K562 (cell line): Measurements from ENCODE around the gene PLAGL1. TPM values are rescaled to one million over a fixed set of nuclear protein-coding genes. Genes with fewer than 3 reads are reported as not detected.

Experiments
- ATAC-seq: fragments of 200-7000 bp; cut with Tn5 transposase; 3 replicates; pipeline ENCODE4 v1.9.1; 2020; ENCODE audit warnings: moderate library complexity
- BruUV-seq: library from RNA; stranded (reverse); fragments of 400-500 nt; replicated peaks from 2 replicates; lab custom pipeline; 2021; lab: Mats Ljungman, UMichigan
- CTCF ChIA-PET: fragments of 300-600 bp; formaldehyde crosslinking; extraction: SDS; loops from one replicate; lab custom pipeline; 2021; ENCODE audit warnings: low intra/inter-chr PET ratio; lab: Yijun Ruan, JAX
- POLR2A ChIA-PET: fragments of 300-600, 350-650 bp; sonication (Branson Sonifier 250); formaldehyde crosslinking; extraction: SDS; loops from one replicate; lab custom pipeline; 2021; ENCODE audit warnings: antibody characterized with exemption, inconsistent platforms; lab: Yijun Ruan, JAX
- DNase-seq, 4 experiments: peaks; one replicate each; pipeline versions ENCODE4 v3.0.0 to v3.0.0-alpha.2; 2011 to 2018; ENCODE audit warnings: low spot score in 3 of 4, mixed read lengths in 3 of 4; ENCODE audit errors: extremely low read depth in 1 of 4
- FAIRE-seq: peaks from 2 replicates; lab custom pipeline; 2011; peaks lifted over from hg19 to GRCh38; lab: Jason Lieb, UNC
- H2AFZ ChIP-seq: 2 replicates; pipeline ENCODE4 v1.6.0; 2011; ENCODE audit warnings: low read depth, low read length, control low read depth, inconsistent platforms
- H3K27ac ChIP-seq: fragments of 200-600 bp; 3 replicates; pipeline ENCODE4 v1.8.0; 2011; ENCODE audit warnings: low read depth, mild to moderate bottlenecking, control low read depth, inconsistent platforms, low read length, moderate library complexity, mixed read lengths; ENCODE audit errors: extremely low read depth
- H3K27me3 ChIP-seq, 2 experiments: fragments of 300-600 bp in 1 of 2; 2 replicates in 1 of 2; 3 replicates in 1 of 2; pipeline versions ENCODE4 v1.6.0 to v1.8.0; 2011; ENCODE audit warnings: inconsistent platforms in 2 of 2, low read length in 2 of 2, mild to moderate bottlenecking in 1 of 2, mixed read lengths in 1 of 2, moderate library complexity in 1 of 2; ENCODE audit not compliant: control insufficient read depth in 2 of 2, insufficient read depth in 2 of 2
- H3K36me3 ChIP-seq: fragments of 300-600 bp; 3 replicates; pipeline ENCODE4 v1.8.0; 2011; ENCODE audit warnings: mild to moderate bottlenecking, low read length, inconsistent platforms; ENCODE audit not compliant: control insufficient read depth, insufficient read depth
- H3K4me1 ChIP-seq, 2 experiments: fragments of 200-600 bp in 1 of 2; replicated peaks in 1 of 2; 2 replicates in 1 of 2; 3 replicates in 1 of 2; pipeline versions ENCODE4 v1.5.1 to v1.8.0; 2011; ENCODE audit warnings: inconsistent platforms in 2 of 2, low read length in 2 of 2, mild to moderate bottlenecking in 1 of 2, mixed read lengths in 1 of 2, moderate library complexity in 1 of 2; ENCODE audit not compliant: control insufficient read depth in 2 of 2, insufficient read depth in 2 of 2
- H3K4me2 ChIP-seq: 2 replicates; pipeline ENCODE4 v1.6.1; 2011; ENCODE audit warnings: low read length, control low read depth, inconsistent platforms, mixed read lengths; ENCODE audit not compliant: insufficient read depth
- H3K4me3 ChIP-seq: fragments of 200-600 bp; sonication (generic), shearing (Covaris generic); 2 replicates; pipeline ENCODE4 v1.5.1; 2016; ENCODE audit warnings: control low read depth, inconsistent platforms
- H3K79me2 ChIP-seq: fragments of 200-600 bp; 3 replicates; pipeline ENCODE4 v1.8.0; 2011; ENCODE audit warnings: low read length, inconsistent platforms; ENCODE audit not compliant: control insufficient read depth, insufficient read depth
- H3K9ac ChIP-seq, 2 experiments: 2 replicates each; pipeline versions ENCODE4 v1.6.0 to v1.6.1; 2011; ENCODE audit warnings: low read depth in 2 of 2, low read length in 2 of 2, control low read depth in 1 of 2, inconsistent platforms in 1 of 2, mild to moderate bottlenecking in 1 of 2, mixed read lengths in 1 of 2; ENCODE audit not compliant: insufficient read depth in 1 of 2
- H3K9me1 ChIP-seq: one replicate; pipeline ENCODE4 v1.6.0; 2011; ENCODE audit warnings: inconsistent platforms, mild to moderate bottlenecking, low read length, moderate library complexity; ENCODE audit not compliant: control insufficient read depth, insufficient read depth
- H3K9me3 ChIP-seq: replicated peaks from 2 replicates; pipeline ENCODE4 v1.5.1; 2011; ENCODE audit warnings: low read depth, low read length, inconsistent platforms; ENCODE audit not compliant: control insufficient read depth, insufficient read depth
- H4K20me1 ChIP-seq: replicated peaks from 2 replicates; pipeline ENCODE4 v1.6.1; 2011; ENCODE audit warnings: low read length, inconsistent platforms, mixed read lengths; ENCODE audit not compliant: control insufficient read depth, insufficient read depth
- ATF4 ChIP-seq: fragments of 450-650 bp; formaldehyde crosslinking; IDR thresholded peaks from 2 replicates; pipeline ENCODE4 v1.4.0; 2022; ENCODE audit warnings: mild to moderate bottlenecking, moderate library complexity
- CGGBP1 ChIP-seq: fragments of 250-450 bp; sonication (Bioruptor Pico); IDR thresholded peaks from 2 replicates; pipeline ENCODE4 v1.9.0; 2021; ENCODE audit warnings: mild to moderate bottlenecking
- CREBBP ChIP-seq: IDR thresholded peaks from one replicate; pipeline ENCODE4 v1.6.1; 2012; ENCODE audit warnings: low read depth, mild to moderate bottlenecking, control low read depth, inconsistent platforms, low read length
- KDM5B ChIP-seq: fragments of 200-600 bp; sonication (generic); IDR thresholded peaks from 2 replicates; pipeline ENCODE4 v1.6.1; 2012; ENCODE audit warnings: low read depth, mild to moderate bottlenecking, moderate library complexity, low read length, control low read depth, inconsistent platforms; ENCODE audit not compliant: insufficient replicate concordance
- KLF10 ChIP-seq: fragments of 250-450 bp; sonication (Bioruptor Pico); IDR thresholded peaks from 2 replicates; pipeline ENCODE4 v1.6.1; 2021; ENCODE audit warnings: matching md5 sums
- KLF16 ChIP-seq: IDR thresholded peaks from 2 replicates; pipeline ENCODE4 v1.6.1; 2016; ENCODE audit warnings: antibody characterized with exemption
- NFE2L1 ChIP-seq: fragments of 450-650 bp; IDR thresholded peaks from 2 replicates; pipeline ENCODE4 v1.6.1; 2016; ENCODE audit warnings: missing genetic modification characterization, low read depth, mild to moderate bottlenecking, missing compliant biosample characterization, moderate library complexity, borderline replicate concordance
- NR4A1 ChIP-seq, 2 experiments: fragments of 250-450 bp in 1 of 2; fragments of 450-650 bp in 1 of 2; sonication (Bioruptor Pico) in 1 of 2; IDR thresholded peaks; 2 replicates each; pipeline versions ENCODE4 v1.4.0 to v1.6.1; 2016 to 2020; ENCODE audit warnings: mild to moderate bottlenecking in 2 of 2, missing compliant biosample characterization in 1 of 2, missing genetic modification characterization in 1 of 2, moderate library complexity in 1 of 2
- PHF20 ChIP-seq: fragments of 450-650 bp; IDR thresholded peaks from 2 replicates; pipeline ENCODE4 v1.6.1; 2018; ENCODE audit not compliant: partially characterized antibody
- PURB ChIP-seq: sonication (generic); formaldehyde crosslinking; IDR thresholded peaks from 2 replicates; pipeline ENCODE4 v1.9.0; 2021; ENCODE audit warnings: low read depth, mild to moderate bottlenecking, missing genetic modification reagents
- ZBTB9 ChIP-seq: fragments of 450-650 bp; formaldehyde crosslinking; IDR thresholded peaks from 2 replicates; pipeline ENCODE4 v1.4.0; 2020; ENCODE audit warnings: mild to moderate bottlenecking, moderate library complexity
- ZNF707 ChIP-seq: fragments of 250-450 bp; sonication (Bioruptor Pico); conservative IDR thresholded peaks from 2 replicates; pipeline ENCODE4 v1.8.0; 2022; ENCODE audit warnings: inconsistent platforms, mild to moderate bottlenecking, moderate library complexity
- WGBS: fragments of 100-300 bp; shearing (Covaris generic); methylation state at CpG from one replicate; pipeline ENCODE4 v1.1.6; 2016; ENCODE audit warnings: low coverage, mixed read lengths; ENCODE audit not compliant: insufficient coverage; ENCODE audit errors: missing lambda C conversion rate; 5-methylcytosine and 5-hydroxymethylcytosine counted together
- in situ Hi-C: fragments of 300-500 bp; cut with MboI; formaldehyde crosslinking; loops from 4 replicates; pipeline ENCODE4 v1.15.0; 2018; ENCODE audit warnings: inconsistent platforms, mixed read lengths
- intact Hi-C: fragments of 100-400 bp; cut with micrococcal nuclease; formaldehyde crosslinking; loops from 2 replicates; pipeline ENCODE4 v1.14.2; 2022
- polyA plus RNA-seq, 8 experiments: library from polyadenylated mRNA; depleted of rRNA in 4 of 8; stranded (reverse) in 5 of 8; unstranded in 3 of 8; fragments of >200 nt; fragmentation: Nextera tagmentation in 2 of 8; fragmentation: Illumina TruSeq in 1 of 8; extraction: Ambion mirVana in 2 of 8; extraction: Trizol in 1 of 8; gene quantifications; 2 replicates each; pipeline versions ENCODE4 v1.2.1 to v1.2.3, GENCODE V29; 2011 to 2014; ENCODE audit warnings: inconsistent platforms in 1 of 8, missing spikeins in 1 of 8
- total RNA-seq, 7 experiments: library from RNA; depleted of rRNA in 6 of 7; stranded (reverse); fragments of >200 nt in 6 of 7; fragmentation: Illumina TruSeq in 2 of 7; extraction: Trizol in 2 of 7; gene quantifications; 2 replicates each; pipeline versions ENCODE4 v1.2.1 to v1.2.3, GENCODE V29; 2011 to 2021; ENCODE audit warnings: low replicate concordance in 1 of 7
- TF ChIP-seq, protein P1 (sequence below): sonication (generic); formaldehyde crosslinking; IDR thresholded peaks from 2 replicates; pipeline ENCODE4 v1.8.1; 2023; ENCODE audit warnings: mild to moderate bottlenecking, missing genetic modification reagents

Gene PLAGL1
- total and polyA plus RNA-seq, 9 of the 15 experiments (the other 6 are each of a cell fraction or from before 2014, with no cell fraction given), result 4.9 to 29.6 (median 13.2) TPM

DNA sequence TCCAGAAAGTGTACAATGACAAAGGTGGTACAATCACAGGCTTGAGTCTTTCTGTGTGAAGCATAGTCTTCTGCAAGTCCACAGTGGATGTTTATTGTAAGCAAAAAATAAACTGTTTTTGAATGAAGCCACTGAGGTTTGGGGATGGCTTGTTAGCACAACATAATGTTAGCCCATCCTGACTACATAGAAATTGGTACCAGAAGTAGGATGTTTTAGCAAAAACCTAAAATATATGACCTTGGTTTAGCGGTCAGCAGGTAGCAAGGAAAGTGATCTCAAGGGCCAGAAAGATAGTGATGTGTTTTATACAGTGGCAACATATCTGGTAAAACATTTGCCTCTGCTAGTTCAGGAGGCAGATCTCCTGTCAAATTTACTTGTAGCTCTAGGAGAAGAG, 15.8 kb downstream of the PLAGL1 start:
- Histone ChIP-seq H3K4me2 (no peak overlapping the region), H3K4me3 (no peak overlapping the region), H4K20me1 (no peaks in the 10 kb centered on the region), H3K27ac (no peak overlapping the region), H3K27me3 (no peaks in the 10 kb centered on the region), H3K9me1 (no peaks in the 10 kb centered on the region), H3K79me2 (no peaks in the 10 kb centered on the region), H3K9me3 (no peaks in the 10 kb centered on the region), H3K9ac (no peak overlapping the region), H3K36me3 (no peaks in the 10 kb centered on the region), H3K4me1 (no peaks in the 10 kb centered on the region), H2AFZ (no peak overlapping the region)
- ChIA-PET CTCF (no interaction called here), POLR2A (interaction anchor here (0.7 kb wide), 1 partner anchor 70 kb away, joined by 3 read pairs; no protein-coding TSS in a partner anchor)
- WGBS, result 55% methylated on average over 1 of the region's 1 CpG
- TF ChIP-seq ATF4 (CRISPR knock-in tag) (no peak), CREBBP (no peak), KLF10 (CRISPR knock-in tag) (no peak), PHF20 (no peak), ZBTB9 (CRISPR knock-in tag) (no peak), PURB (no peak), KLF16 (no peak), ZNF707 (CRISPR knock-in tag) (peak; percentile 75), CGGBP1 (CRISPR knock-in tag) (no peak), KDM5B (no peak), NR4A1 (CRISPR knock-in tag; IDR thresholded peaks at IDR 0.05) (no peak), NR4A1 (tag; IDR thresholded peaks at IDR 0.05) (no peak), NFE2L1 (tag) (no peak)
- TF ChIP-seq, protein P1, sequence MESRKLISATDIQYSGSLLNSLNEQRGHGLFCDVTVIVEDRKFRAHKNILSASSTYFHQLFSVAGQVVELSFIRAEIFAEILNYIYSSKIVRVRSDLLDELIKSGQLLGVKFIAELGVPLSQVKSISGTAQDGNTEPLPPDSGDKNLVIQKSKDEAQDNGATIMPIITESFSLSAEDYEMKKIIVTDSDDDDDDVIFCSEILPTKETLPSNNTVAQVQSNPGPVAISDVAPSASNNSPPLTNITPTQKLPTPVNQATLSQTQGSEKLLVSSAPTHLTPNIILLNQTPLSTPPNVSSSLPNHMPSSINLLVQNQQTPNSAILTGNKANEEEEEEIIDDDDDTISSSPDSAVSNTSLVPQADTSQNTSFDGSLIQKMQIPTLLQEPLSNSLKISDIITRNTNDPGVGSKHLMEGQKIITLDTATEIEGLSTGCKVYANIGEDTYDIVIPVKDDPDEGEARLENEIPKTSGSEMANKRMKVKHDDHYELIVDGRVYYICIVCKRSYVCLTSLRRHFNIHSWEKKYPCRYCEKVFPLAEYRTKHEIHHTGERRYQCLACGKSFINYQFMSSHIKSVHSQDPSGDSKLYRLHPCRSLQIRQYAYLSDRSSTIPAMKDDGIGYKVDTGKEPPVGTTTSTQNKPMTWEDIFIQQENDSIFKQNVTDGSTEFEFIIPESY (CRISPR knock-in tag), result 0 out of 2 replicates have a peak, but pooled peaks have one; percentile 18
- DNase-seq (no peak), FAIRE-seq (no peak), ATAC-seq (no peak)
- BruUV-seq, result no TSS peak
- intact Hi-C loops, result no loop called here
- in situ Hi-C loops, result no loop called here
